GM12878 (cell line): Measurements from ENCODE around the gene CD300E. TPM values are rescaled to one million over a fixed set of nuclear protein-coding genes. Genes with fewer than 3 reads are reported as not detected.

Source experiments
- ATAC-seq: fragments of 200-7000 bp; cut with Tn5 transposase; 3 replicates; pipeline ENCODE4 v1.9.1; 2020; ENCODE audit warnings: mild to moderate bottlenecking, moderate library complexity
- BruUV-seq: library from RNA; stranded (reverse); fragments of 400-500 nt; replicated peaks from 2 replicates; lab custom pipeline; 2021; lab: Mats Ljungman, UMichigan
- CTCF ChIA-PET: fragments of 300-600 bp; sonication (Branson Sonifier 250); formaldehyde crosslinking; extraction: SDS; loops from one replicate; lab custom pipeline; 2021; ENCODE audit warnings: inconsistent platforms; lab: Yijun Ruan, JAX
- POLR2A ChIA-PET: fragments of 350-600 bp; formaldehyde crosslinking; extraction: SDS; loops from one replicate; lab custom pipeline; 2021; ENCODE audit warnings: inconsistent platforms; lab: Charles Lee
- RAD21 ChIA-PET: fragments of 300-600 bp; sonication (Branson Sonifier 250); formaldehyde crosslinking; loops from one replicate; lab custom pipeline; 2023; ENCODE audit warnings: antibody characterized with exemption; ENCODE audit not compliant: unreplicated experiment; lab: Charles Lee
- SMC1A ChIA-PET: fragments of 300-600 bp; sonication (Branson Sonifier 250); formaldehyde crosslinking; loops from one replicate; lab custom pipeline; 2023; ENCODE audit not compliant: unreplicated experiment, uncharacterized antibody; lab: Charles Lee
- DNase-seq: peaks from one replicate; pipeline ENCODE4 v3.0.0-alpha.2; 2011; ENCODE audit warnings: low read depth, low spot score
- FAIRE-seq: peaks from 3 replicates; lab custom pipeline; 2011; peaks lifted over from hg19 to GRCh38; lab: Jason Lieb, UNC
- H2AFZ ChIP-seq: 2 replicates; pipeline ENCODE4 v1.6.0; 2011; ENCODE audit warnings: low read depth, low read length, control low read depth; ENCODE audit not compliant: control insufficient read depth
- H3K27ac ChIP-seq: 2 replicates; pipeline ENCODE4 v1.5.1; 2011; ENCODE audit warnings: control low read depth; ENCODE audit not compliant: control insufficient read depth, insufficient read depth
- H3K27me3 ChIP-seq, 2 experiments: replicated peaks in 1 of 2; 2 replicates each; pipeline versions ENCODE4 v1.6.0 to v1.6.1; 2011; ENCODE audit warnings: low read length in 1 of 2; ENCODE audit not compliant: control insufficient read depth in 2 of 2, insufficient read depth in 2 of 2
- H3K36me3 ChIP-seq, 2 experiments: 2 replicates each; pipeline ENCODE4 v1.5.1; 2011; ENCODE audit warnings: low read length in 1 of 2; ENCODE audit not compliant: control insufficient read depth in 2 of 2, insufficient read depth in 2 of 2
- H3K4me1 ChIP-seq: 2 replicates; pipeline ENCODE4 v1.6.1; 2011; ENCODE audit warnings: mild to moderate bottlenecking, low read length, moderate library complexity, mixed read lengths; ENCODE audit not compliant: control insufficient read depth, insufficient read depth
- H3K4me2 ChIP-seq: 2 replicates; pipeline ENCODE4 v1.6.0; 2011; ENCODE audit warnings: control low read depth; ENCODE audit not compliant: control insufficient read depth, insufficient read depth
- H3K4me3 ChIP-seq: fragments of 200-600 bp; sonication (generic); 2 replicates; pipeline ENCODE4 v1.5.1; 2016
- H3K79me2 ChIP-seq: 2 replicates; pipeline ENCODE4 v1.6.0; 2011; ENCODE audit warnings: low read length; ENCODE audit not compliant: control insufficient read depth, insufficient read depth
- H3K9ac ChIP-seq: 2 replicates; pipeline ENCODE4 v1.8.0; 2011; ENCODE audit warnings: low read length, control low read depth, mixed read lengths; ENCODE audit not compliant: control insufficient read depth, insufficient read depth
- H3K9me3 ChIP-seq: replicated peaks from 3 replicates; pipeline ENCODE4 v1.5.1; 2011; ENCODE audit warnings: mild to moderate bottlenecking, low read length; ENCODE audit not compliant: control insufficient read depth, insufficient read depth
- H4K20me1 ChIP-seq: 2 replicates; pipeline ENCODE4 v1.6.0; 2011; ENCODE audit not compliant: control insufficient read depth, insufficient read depth
- BACH1 ChIP-seq: fragments of 450-650 bp; IDR thresholded peaks from 2 replicates; pipeline ENCODE4 v1.6.1; 2017; ENCODE audit warnings: mild to moderate bottlenecking, borderline replicate concordance
- HDAC2 ChIP-seq: fragments of 200-600 bp; sonication (generic); IDR thresholded peaks from 2 replicates; pipeline ENCODE4 v1.6.1; 2017
- HDGF ChIP-seq: fragments of 450-650 bp; IDR thresholded peaks from 2 replicates; pipeline ENCODE4 v1.6.1; 2016; ENCODE audit warnings: antibody characterized with exemption
- MEF2B ChIP-seq: fragments of 450-650 bp; IDR thresholded peaks from 2 replicates; pipeline ENCODE4 v1.6.1; 2018; ENCODE audit warnings: mild to moderate bottlenecking, moderate library complexity; ENCODE audit not compliant: partially characterized antibody, poor library complexity, severe bottlenecking
- NBN ChIP-seq: fragments of 450-650 bp; IDR thresholded peaks from 2 replicates; pipeline ENCODE4 v1.6.1; 2016
- NFYB ChIP-seq: IDR thresholded peaks from 2 replicates; pipeline ENCODE4 v1.6.1; 2011; ENCODE audit warnings: low read depth, mild to moderate bottlenecking, low read length, improper control_type of control experiment, moderate library complexity; ENCODE audit not compliant: insufficient read depth
- SRF ChIP-seq, 2 experiments: IDR thresholded peaks; 2 replicates each; pipeline ENCODE4 v1.6.1; 2011; ENCODE audit warnings: low read depth in 2 of 2, low read length in 2 of 2, mild to moderate bottlenecking in 1 of 2, moderate library complexity in 1 of 2
- STAT1 ChIP-seq: fragments of 450-650 bp; conservative IDR thresholded peaks from 2 replicates; pipeline ENCODE4 v1.6.1; 2014; ENCODE audit warnings: antibody characterized with exemption, mild to moderate bottlenecking
- WGBS: methylation state at CpG from one replicate; pipeline ENCODE4 v1.1.6; 2016; ENCODE audit warnings: low lambda C conversion rate; ENCODE audit not compliant: insufficient replicate concordance, insufficient coverage; ENCODE audit errors: missing lambda C conversion rate; 5-methylcytosine and 5-hydroxymethylcytosine counted together
- in situ Hi-C: fragments of 300-500 bp; cut with MboI; formaldehyde crosslinking; loops from 9 replicates; pipeline ENCODE4 v1.14.3; 2018; ENCODE audit warnings: mixed read lengths
- intact Hi-C: fragments of 100-400 bp; cut with micrococcal nuclease; formaldehyde crosslinking; loops from one replicate; pipeline ENCODE4 v1.14.2; 2022; ENCODE audit not compliant: unreplicated experiment
- polyA plus RNA-seq, 11 experiments: library from polyadenylated mRNA; depleted of rRNA in 4 of 11; unstranded in 6 of 11; stranded (reverse) in 5 of 11; fragments of >200 nt; fragmentation: Nextera tagmentation in 4 of 11; fragmentation: Illumina TruSeq in 1 of 11; extraction: Ambion mirVana in 4 of 11; extraction: Trizol in 1 of 11; gene quantifications; 1 replicate in 1 of 11; 2 replicates in 10 of 11; pipeline versions ENCODE4 v1.2.1 to v1.2.3, GENCODE V29; 2011 to 2016; ENCODE audit warnings: inconsistent platforms in 2 of 11, missing spikeins in 2 of 11, low read depth in 1 of 11
- total RNA-seq, 4 experiments: library from RNA; depleted of rRNA in 3 of 4; stranded (reverse); fragments of >200 nt in 3 of 4; fragmentation: Illumina TruSeq in 1 of 4; extraction: Trizol in 1 of 4; gene quantifications; 2 replicates each; pipeline versions ENCODE4 v1.2.1 to v1.2.3, GENCODE V29; 2013 to 2021
- TF ChIP-seq, protein P1 (sequence below): fragments of 450-650 bp; IDR thresholded peaks from 2 replicates; pipeline ENCODE4 v1.6.1; 2016; ENCODE audit warnings: mild to moderate bottlenecking, moderate library complexity, borderline replicate concordance
- TF ChIP-seq, protein P2 (sequence below): IDR thresholded peaks from 2 replicates; pipeline ENCODE4 v1.6.1; 2011; ENCODE audit warnings: low read depth, mild to moderate bottlenecking, low read length, moderate library complexity, borderline replicate concordance; ENCODE audit errors: extremely low read depth
- TF ChIP-seq, protein P3 (sequence below): IDR thresholded peaks from 2 replicates; pipeline ENCODE4 v1.6.1; 2012; ENCODE audit warnings: low read length, inconsistent platforms
- TF ChIP-seq, protein P4 (sequence below): fragments of 450-650 bp; formaldehyde crosslinking; IDR thresholded peaks from 2 replicates; pipeline ENCODE4 v1.4.0; 2020; ENCODE audit warnings: mild to moderate bottlenecking, moderate library complexity
- TF ChIP-seq, protein P5 (sequence below): IDR thresholded peaks from 2 replicates; pipeline ENCODE4 v1.6.1; 2012; ENCODE audit warnings: low read depth, low read length, improper control_type of control experiment

Gene CD300E
- total and polyA plus RNA-seq, 10 of the 15 experiments (the other 5 are each of a cell fraction or from before 2014, with no cell fraction given), result not detected

DNA sequence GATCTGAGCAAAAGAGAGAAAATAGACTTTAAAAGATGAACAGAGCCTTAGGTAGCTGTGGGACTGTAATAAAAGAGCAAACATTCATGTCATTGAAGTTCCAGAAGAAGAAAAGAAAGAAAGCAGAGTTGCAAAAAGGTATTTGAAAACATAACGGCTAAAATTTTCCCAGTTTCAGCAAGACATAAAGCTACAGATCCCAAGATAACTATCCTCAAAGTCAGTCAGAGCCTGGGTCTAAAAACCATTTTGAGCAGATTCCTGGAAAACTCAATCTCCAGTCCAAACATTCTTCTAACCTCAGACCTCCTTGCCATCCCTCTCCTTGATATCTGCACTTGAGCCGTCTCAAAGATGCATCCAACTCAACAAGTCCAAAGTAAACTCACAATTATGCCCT, 20.9 kb upstream of the CD300E start:
- intact Hi-C loops, result no loop called here
- in situ Hi-C loops, result no loop called here
- no peak for FAIRE-seq
- ChIA-PET RAD21 (interaction anchor here (0.6 to 1.6 kb wide), 4 partner anchors 12 to 90 kb away, joined by 3 to 5 read pairs (median 4); partner anchors contain the start of gene CD300H), SMC1A (interaction anchor here (0.9 to 1.8 kb wide), 8 partner anchors 11 to 78 kb away, joined by 3 to 5 read pairs (median 3); no protein-coding TSS in a partner anchor), CTCF (interaction anchor here (0.6 to 1.9 kb wide), 10 partner anchors 11 to 285 kb away, joined by 3 to 6 read pairs (median 4); no protein-coding TSS in a partner anchor), POLR2A (interaction anchor here (1.1 kb wide), 1 partner anchor 41 kb away, joined by 3 read pairs; no protein-coding TSS in a partner anchor)
- Histone ChIP-seq H3K9ac (no peak overlapping the region), H3K9me3 (no peaks in the 10 kb centered on the region), H3K4me1 (peaks cover 21% of the 10 kb centered on the region), H4K20me1 (no peaks in the 10 kb centered on the region; the same call in 1 of the 2 replicates), H3K4me3 (no peak overlapping the region), H3K4me2 (no peak overlapping the region), H3K27me3 (no peaks in the 10 kb centered on the region; a peak in 2 of 4 replicates), H3K27ac (no peak overlapping the region), H3K79me2 (no peaks in the 10 kb centered on the region), H2AFZ (no peak overlapping the region), H3K36me3 (no peaks in the 10 kb centered on the region)
- 66% methylated on average over 2 of the region's 2 CpGs for WGBS
- no peak for ATAC-seq
- no peak for DNase-seq
- no TSS peak for BruUV-seq
- TF ChIP-seq HDAC2, result no peak
- TF ChIP-seq, protein P1, sequence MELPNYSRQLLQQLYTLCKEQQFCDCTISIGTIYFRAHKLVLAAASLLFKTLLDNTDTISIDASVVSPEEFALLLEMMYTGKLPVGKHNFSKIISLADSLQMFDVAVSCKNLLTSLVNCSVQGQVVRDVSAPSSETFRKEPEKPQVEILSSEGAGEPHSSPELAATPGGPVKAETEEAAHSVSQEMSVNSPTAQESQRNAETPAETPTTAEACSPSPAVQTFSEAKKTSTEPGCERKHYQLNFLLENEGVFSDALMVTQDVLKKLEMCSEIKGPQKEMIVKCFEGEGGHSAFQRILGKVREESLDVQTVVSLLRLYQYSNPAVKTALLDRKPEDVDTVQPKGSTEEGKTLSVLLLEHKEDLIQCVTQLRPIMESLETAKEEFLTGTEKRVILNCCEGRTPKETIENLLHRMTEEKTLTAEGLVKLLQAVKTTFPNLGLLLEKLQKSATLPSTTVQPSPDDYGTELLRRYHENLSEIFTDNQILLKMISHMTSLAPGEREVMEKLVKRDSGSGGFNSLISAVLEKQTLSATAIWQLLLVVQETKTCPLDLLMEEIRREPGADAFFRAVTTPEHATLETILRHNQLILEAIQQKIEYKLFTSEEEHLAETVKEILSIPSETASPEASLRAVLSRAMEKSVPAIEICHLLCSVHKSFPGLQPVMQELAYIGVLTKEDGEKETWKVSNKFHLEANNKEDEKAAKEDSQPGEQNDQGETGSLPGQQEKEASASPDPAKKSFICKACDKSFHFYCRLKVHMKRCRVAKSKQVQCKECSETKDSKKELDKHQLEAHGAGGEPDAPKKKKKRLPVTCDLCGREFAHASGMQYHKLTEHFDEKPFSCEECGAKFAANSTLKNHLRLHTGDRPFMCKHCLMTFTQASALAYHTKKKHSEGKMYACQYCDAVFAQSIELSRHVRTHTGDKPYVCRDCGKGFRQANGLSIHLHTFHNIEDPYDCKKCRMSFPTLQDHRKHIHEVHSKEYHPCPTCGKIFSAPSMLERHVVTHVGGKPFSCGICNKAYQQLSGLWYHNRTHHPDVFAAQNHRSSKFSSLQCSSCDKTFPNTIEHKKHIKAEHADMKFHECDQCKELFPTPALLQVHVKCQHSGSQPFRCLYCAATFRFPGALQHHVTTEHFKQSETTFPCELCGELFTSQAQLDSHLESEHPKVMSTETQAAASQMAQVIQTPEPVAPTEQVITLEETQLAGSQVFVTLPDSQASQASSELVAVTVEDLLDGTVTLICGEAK, result no peak
- TF ChIP-seq STAT1, result no peak
- TF ChIP-seq NFYB, result no peak
- no peak for TF ChIP-seq HDGF
- TF ChIP-seq, protein P2, sequence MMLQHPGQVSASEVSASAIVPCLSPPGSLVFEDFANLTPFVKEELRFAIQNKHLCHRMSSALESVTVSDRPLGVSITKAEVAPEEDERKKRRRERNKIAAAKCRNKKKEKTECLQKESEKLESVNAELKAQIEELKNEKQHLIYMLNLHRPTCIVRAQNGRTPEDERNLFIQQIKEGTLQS, result no peak
- TF ChIP-seq, protein P3, sequence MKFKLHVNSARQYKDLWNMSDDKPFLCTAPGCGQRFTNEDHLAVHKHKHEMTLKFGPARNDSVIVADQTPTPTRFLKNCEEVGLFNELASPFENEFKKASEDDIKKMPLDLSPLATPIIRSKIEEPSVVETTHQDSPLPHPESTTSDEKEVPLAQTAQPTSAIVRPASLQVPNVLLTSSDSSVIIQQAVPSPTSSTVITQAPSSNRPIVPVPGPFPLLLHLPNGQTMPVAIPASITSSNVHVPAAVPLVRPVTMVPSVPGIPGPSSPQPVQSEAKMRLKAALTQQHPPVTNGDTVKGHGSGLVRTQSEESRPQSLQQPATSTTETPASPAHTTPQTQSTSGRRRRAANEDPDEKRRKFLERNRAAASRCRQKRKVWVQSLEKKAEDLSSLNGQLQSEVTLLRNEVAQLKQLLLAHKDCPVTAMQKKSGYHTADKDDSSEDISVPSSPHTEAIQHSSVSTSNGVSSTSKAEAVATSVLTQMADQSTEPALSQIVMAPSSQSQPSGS, result no peak
- TF ChIP-seq BACH1, result no peak
- no peak for TF ChIP-seq MEF2B
- no peak for TF ChIP-seq SRF (IDR thresholded peaks at IDR 0.05; ENCODE audit: low read depth in 2 of 2, low read length in 2 of 2)
- TF ChIP-seq NBN, result no peak
- TF ChIP-seq, protein P4, sequence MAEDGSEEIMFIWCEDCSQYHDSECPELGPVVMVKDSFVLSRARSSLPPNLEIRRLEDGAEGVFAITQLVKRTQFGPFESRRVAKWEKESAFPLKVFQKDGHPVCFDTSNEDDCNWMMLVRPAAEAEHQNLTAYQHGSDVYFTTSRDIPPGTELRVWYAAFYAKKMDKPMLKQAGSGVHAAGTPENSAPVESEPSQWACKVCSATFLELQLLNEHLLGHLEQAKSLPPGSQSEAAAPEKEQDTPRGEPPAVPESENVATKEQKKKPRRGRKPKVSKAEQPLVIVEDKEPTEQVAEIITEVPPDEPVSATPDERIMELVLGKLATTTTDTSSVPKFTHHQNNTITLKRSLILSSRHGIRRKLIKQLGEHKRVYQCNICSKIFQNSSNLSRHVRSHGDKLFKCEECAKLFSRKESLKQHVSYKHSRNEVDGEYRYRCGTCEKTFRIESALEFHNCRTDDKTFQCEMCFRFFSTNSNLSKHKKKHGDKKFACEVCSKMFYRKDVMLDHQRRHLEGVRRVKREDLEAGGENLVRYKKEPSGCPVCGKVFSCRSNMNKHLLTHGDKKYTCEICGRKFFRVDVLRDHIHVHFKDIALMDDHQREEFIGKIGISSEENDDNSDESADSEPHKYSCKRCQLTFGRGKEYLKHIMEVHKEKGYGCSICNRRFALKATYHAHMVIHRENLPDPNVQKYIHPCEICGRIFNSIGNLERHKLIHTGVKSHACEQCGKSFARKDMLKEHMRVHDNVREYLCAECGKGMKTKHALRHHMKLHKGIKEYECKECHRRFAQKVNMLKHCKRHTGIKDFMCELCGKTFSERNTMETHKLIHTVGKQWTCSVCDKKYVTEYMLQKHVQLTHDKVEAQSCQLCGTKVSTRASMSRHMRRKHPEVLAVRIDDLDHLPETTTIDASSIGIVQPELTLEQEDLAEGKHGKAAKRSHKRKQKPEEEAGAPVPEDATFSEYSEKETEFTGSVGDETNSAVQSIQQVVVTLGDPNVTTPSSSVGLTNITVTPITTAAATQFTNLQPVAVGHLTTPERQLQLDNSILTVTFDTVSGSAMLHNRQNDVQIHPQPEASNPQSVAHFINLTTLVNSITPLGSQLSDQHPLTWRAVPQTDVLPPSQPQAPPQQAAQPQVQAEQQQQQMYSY (CRISPR knock-in tag), result no peak
- TF ChIP-seq, protein P5, sequence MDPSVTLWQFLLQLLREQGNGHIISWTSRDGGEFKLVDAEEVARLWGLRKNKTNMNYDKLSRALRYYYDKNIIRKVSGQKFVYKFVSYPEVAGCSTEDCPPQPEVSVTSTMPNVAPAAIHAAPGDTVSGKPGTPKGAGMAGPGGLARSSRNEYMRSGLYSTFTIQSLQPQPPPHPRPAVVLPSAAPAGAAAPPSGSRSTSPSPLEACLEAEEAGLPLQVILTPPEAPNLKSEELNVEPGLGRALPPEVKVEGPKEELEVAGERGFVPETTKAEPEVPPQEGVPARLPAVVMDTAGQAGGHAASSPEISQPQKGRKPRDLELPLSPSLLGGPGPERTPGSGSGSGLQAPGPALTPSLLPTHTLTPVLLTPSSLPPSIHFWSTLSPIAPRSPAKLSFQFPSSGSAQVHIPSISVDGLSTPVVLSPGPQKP, result no peak
